H9 (cell line): ENCODE results near the gene SHMT2. TPM values are rescaled to one million over a fixed set of nuclear protein-coding genes. Genes with fewer than 3 reads are reported as not detected.
A peak's percentile ranks its signal among the peaks of the same experiment; 100 is the strongest.

Source experiments
- DNase-seq: peaks from one replicate; pipeline ENCODE4 v3.0.0-alpha.2; 2017
- H2AFZ ChIP-seq: one replicate; pipeline ENCODE4 v1.6.1; 2013; ENCODE audit warnings: mild to moderate bottlenecking, low read length, control low read depth, moderate library complexity
- H2AK5ac ChIP-seq: 2 replicates; pipeline ENCODE4 v1.6.1; 2013; ENCODE audit warnings: low read length, control low read depth, mixed read lengths; ENCODE audit not compliant: insufficient read length
- H2BK120ac ChIP-seq: one replicate; pipeline ENCODE4 v1.6.1; 2013; ENCODE audit warnings: low read depth, mild to moderate bottlenecking, low read length, control low read depth, inconsistent platforms; ENCODE audit not compliant: poor library complexity, severe bottlenecking
- H2BK12ac ChIP-seq: 2 replicates; pipeline ENCODE4 v1.6.1; 2013; ENCODE audit warnings: low read length, control low read depth, mixed read lengths, low read depth; ENCODE audit not compliant: insufficient read length
- H2BK15ac ChIP-seq: 2 replicates; pipeline ENCODE4 v1.6.1; 2013; ENCODE audit warnings: low read depth, low read length, control low read depth
- H2BK20ac ChIP-seq: one replicate; pipeline ENCODE4 v1.6.1; 2013; ENCODE audit warnings: low read depth, mild to moderate bottlenecking, low read length, control low read depth, inconsistent platforms; ENCODE audit not compliant: poor library complexity, severe bottlenecking
- H2BK5ac ChIP-seq: 2 replicates; pipeline ENCODE4 v1.6.1; 2013; ENCODE audit warnings: low read length, control low read depth, mixed read lengths; ENCODE audit not compliant: insufficient read length
- H3K14ac ChIP-seq: 2 replicates; pipeline ENCODE4 v1.6.1; 2013; ENCODE audit warnings: low read length, control low read depth; ENCODE audit not compliant: insufficient read depth
- H3K18ac ChIP-seq: 2 replicates; pipeline ENCODE4 v1.6.1; 2013; ENCODE audit warnings: low read depth, mild to moderate bottlenecking, mixed read lengths, low read length, control low read depth; ENCODE audit not compliant: insufficient read length
- H3K23ac ChIP-seq: 2 replicates; pipeline ENCODE4 v1.6.1; 2013; ENCODE audit warnings: low read length, control low read depth, mixed read lengths, low read depth; ENCODE audit not compliant: insufficient read length
- H3K23me2 ChIP-seq: 2 replicates; pipeline ENCODE4 v1.6.1; 2013; ENCODE audit warnings: low read depth, mild to moderate bottlenecking, mixed read lengths, low read length, control low read depth; ENCODE audit not compliant: insufficient read length, poor library complexity, severe bottlenecking
- H3K27ac ChIP-seq: 2 replicates; pipeline ENCODE4 v1.5.1; 2013; ENCODE audit warnings: low read length, control low read depth, mixed read lengths, low read depth; ENCODE audit not compliant: insufficient read length
- H3K27me3 ChIP-seq: 2 replicates; pipeline ENCODE4 v1.6.1; 2013; ENCODE audit warnings: low read length, control low read depth, inconsistent platforms; ENCODE audit not compliant: insufficient read depth
- H3K4ac ChIP-seq: 2 replicates; pipeline ENCODE4 v1.6.1; 2013; ENCODE audit warnings: low read depth, mild to moderate bottlenecking, control low read depth, inconsistent platforms, low read length, moderate library complexity
- H3K4me1 ChIP-seq: 2 replicates; pipeline ENCODE4 v1.6.1; 2013; ENCODE audit warnings: low read length, control low read depth, inconsistent platforms; ENCODE audit not compliant: insufficient read depth
- H3K4me2 ChIP-seq: 2 replicates; pipeline ENCODE4 v1.6.1; 2013; ENCODE audit warnings: low read length, control low read depth, mixed read lengths; ENCODE audit not compliant: insufficient read length, insufficient read depth
- H3K56ac ChIP-seq: 2 replicates; pipeline ENCODE4 v1.6.1; 2013; ENCODE audit warnings: low read depth, mild to moderate bottlenecking, mixed read lengths, low read length, control low read depth; ENCODE audit not compliant: insufficient read length
- H3K79me1 ChIP-seq: 2 replicates; pipeline ENCODE4 v1.6.1; 2013; ENCODE audit warnings: low read depth, mild to moderate bottlenecking, moderate library complexity, low read length, control low read depth, inconsistent platforms; ENCODE audit not compliant: insufficient read depth, poor library complexity, severe bottlenecking
- H3K79me2 ChIP-seq: 2 replicates; pipeline ENCODE4 v1.6.1; 2013; ENCODE audit warnings: low read length, control low read depth, inconsistent platforms; ENCODE audit not compliant: insufficient read depth
- H3K9ac ChIP-seq: 2 replicates; pipeline ENCODE4 v1.6.1; 2013; ENCODE audit warnings: low read length, control low read depth, mixed read lengths; ENCODE audit not compliant: insufficient read length; ENCODE audit errors: extremely low read depth
- H3K9me3 ChIP-seq: one replicate; pipeline ENCODE4 v1.6.1; 2013; ENCODE audit warnings: low read depth, low read length, inconsistent platforms; ENCODE audit not compliant: control insufficient read depth
- H3T11ph ChIP-seq: one replicate; pipeline ENCODE4 v1.6.1; 2013; ENCODE audit warnings: mild to moderate bottlenecking, low read length, control low read depth, inconsistent platforms
- H4K20me1 ChIP-seq: one replicate; pipeline ENCODE4 v1.6.1; 2013; ENCODE audit not compliant: control insufficient read depth, insufficient read length, insufficient read depth
- H4K5ac ChIP-seq: 2 replicates; pipeline ENCODE4 v1.6.1; 2013; ENCODE audit warnings: low read depth, mild to moderate bottlenecking, mixed read lengths, low read length, control low read depth; ENCODE audit not compliant: insufficient read length
- H4K8ac ChIP-seq: replicated peaks from 2 replicates; pipeline ENCODE4 v1.6.1; 2013; ENCODE audit warnings: low read length, control low read depth, mixed read lengths, low read depth; ENCODE audit not compliant: insufficient read length
- H4K91ac ChIP-seq: 2 replicates; pipeline ENCODE4 v1.6.1; 2013; ENCODE audit warnings: low read depth, mild to moderate bottlenecking, moderate library complexity, mixed read lengths, low read length, control low read depth; ENCODE audit not compliant: insufficient read length
- H3K27ac Mint-ChIP-seq, 3 experiments: 2 replicates in 2 of 3; 3 replicates in 1 of 3; pipeline ENCODE4 v1.8.0; 2020 to 2021; ENCODE audit warnings: mixed read lengths in 3 of 3, mild to moderate bottlenecking in 1 of 3, moderate library complexity in 1 of 3
- H3K27me3 Mint-ChIP-seq: 2 replicates; pipeline ENCODE4 v1.8.0; 2021; ENCODE audit warnings: low read depth, mild to moderate bottlenecking, moderate library complexity, mixed read lengths
- H3K36me3 Mint-ChIP-seq, 3 experiments: 2 replicates in 2 of 3; 3 replicates in 1 of 3; pipeline ENCODE4 v1.8.0; 2020 to 2021; ENCODE audit warnings: low read depth in 3 of 3, mixed read lengths in 3 of 3; ENCODE audit not compliant: insufficient read depth in 1 of 3
- H3K4me1 Mint-ChIP-seq, 2 experiments: 2 replicates each; pipeline ENCODE4 v1.8.0; 2020; ENCODE audit warnings: mixed read lengths in 2 of 2
- H3K4me3 Mint-ChIP-seq, 2 experiments: 2 replicates in 1 of 2; 3 replicates in 1 of 2; pipeline ENCODE4 v1.8.0; 2020 to 2021; ENCODE audit warnings: mild to moderate bottlenecking in 2 of 2, mixed read lengths in 2 of 2, moderate library complexity in 1 of 2
- H3K9me3 Mint-ChIP-seq, 2 experiments: 2 replicates in 1 of 2; 3 replicates in 1 of 2; pipeline ENCODE4 v1.8.0; 2020; ENCODE audit warnings: mild to moderate bottlenecking in 2 of 2, mixed read lengths in 2 of 2, moderate library complexity in 1 of 2
- CTCF ChIP-seq: fragments of 200-600 bp; sonication (generic); conservative IDR thresholded peaks from 3 replicates; pipeline ENCODE4 v1.8.0; 2021; ENCODE audit warnings: antibody characterized with exemption, mild to moderate bottlenecking
- WGBS: extraction: QIAGEN DNeasy Blood & Tissue Kit; methylation state at CpG from one replicate; pipeline ENCODE4 v1.1.7; 2013; ENCODE audit warnings: missing lambda C conversion rate, low lambda C conversion rate, mixed read lengths; ENCODE audit not compliant: insufficient read length; ENCODE audit errors: extremely low coverage; 5-methylcytosine and 5-hydroxymethylcytosine counted together
- total RNA-seq: library from RNA; stranded (reverse); gene quantifications from 2 replicates; pipeline ENCODE4 v1.2.1, GENCODE V29; 2021

Gene SHMT2
- total RNA-seq, 1 experiment from 2014 or later: 260 TPM

GRCh38 chr12:57196439-57196838 lies 33.1 kb upstream of the SHMT2 start:
- H4K91ac ChIP-seq: no peak overlapping the region
- H3K36me3 Mint-ChIP-seq: peaks cover 59 to 97% (median 97%) of the 10 kb centered on the region in 3 experiments
- H3K27me3 Mint-ChIP-seq: no peaks in the 10 kb centered on the region
- H3K4me2 ChIP-seq: no peak overlapping the region
- no peak overlapping the region for H3K4ac ChIP-seq
- H3K79me1 ChIP-seq: no peaks in the 10 kb centered on the region
- no peak overlapping the region for H2BK20ac ChIP-seq
- H3K14ac ChIP-seq: no peak overlapping the region
- H3K27ac ChIP-seq: no peak overlapping the region
- no peak for DNase-seq
- H2BK12ac ChIP-seq: no peak overlapping the region
- no peaks in the 10 kb centered on the region for H4K20me1 ChIP-seq
- no peaks in the 10 kb centered on the region for H3K9me3 ChIP-seq
- no peak overlapping the region for H3K18ac ChIP-seq
- no peaks in the 10 kb centered on the region for H3K79me2 ChIP-seq
- no peak overlapping the region for H3K9ac ChIP-seq
- no peak overlapping the region for H3K56ac ChIP-seq
- no peak overlapping the region for H3K23ac ChIP-seq
- peak overlapping the region in 1 of 3 experiments; percentile 88; a peak in 2 of 7 replicates for H3K27ac Mint-ChIP-seq
- no peak overlapping the region for H4K5ac ChIP-seq
- no peaks in the 10 kb centered on the region; a peak in 1 of 5 replicates for H3K9me3 Mint-ChIP-seq
- H2BK15ac ChIP-seq: no peak overlapping the region
- H3K23me2 ChIP-seq: no peaks in the 10 kb centered on the region
- H3K27me3 ChIP-seq: no peaks in the 10 kb centered on the region
- H3K4me1 Mint-ChIP-seq: no peaks in the 10 kb centered on the region
- no peak overlapping the region for H3T11ph ChIP-seq
- H4K8ac ChIP-seq: no peak overlapping the region
- H3K4me1 ChIP-seq: no peaks in the 10 kb centered on the region
- H2AFZ ChIP-seq: no peak overlapping the region
- no CpG with 5 or more reads among the region's 4 CpGs for WGBS
- H3K4me3 Mint-ChIP-seq: no peak overlapping the region; a peak in 1 of 5 replicates
- H2AK5ac ChIP-seq: no peak overlapping the region
- H2BK120ac ChIP-seq: no peak overlapping the region
- no peak for TF ChIP-seq CTCF
- H2BK5ac ChIP-seq: no peak overlapping the region
